GM12865 (cell line): ENCODE results near the gene GRHL3.

Experiments
- DNase-seq: peaks from one replicate; pipeline ENCODE4 v3.0.0; 2010; ENCODE audit warnings: low read depth
- H3K4me3 ChIP-seq: 2 replicates; pipeline ENCODE4 v1.5.1; 2011; ENCODE audit warnings: mild to moderate bottlenecking, low read depth, low read length, control low read depth
- CTCF ChIP-seq: IDR thresholded peaks from 2 replicates; pipeline ENCODE4 v1.5.1; 2011; ENCODE audit warnings: low read length, control low read depth, low read depth, inconsistent platforms; ENCODE audit not compliant: insufficient read depth; ENCODE audit errors: missing control alignments

Gene GRHL3

GRCh38 chr1:24293392-24294227 lies 25.5 kb upstream of the GRHL3 start:
- DNase-seq = no peak
- H3K4me3 ChIP-seq = no peak overlapping the region
- no peak for TF ChIP-seq CTCF

- no peak for DNase-seq
- no peak overlapping the region for H3K4me3 ChIP-seq
- TF ChIP-seq CTCF = no peak
Observed at GRCh38 chr1:24294228-24294672, 24.9 kb upstream of the GRHL3 start.

GRCh38 chr1:24294716-24295371 lies 24.3 kb upstream of the GRHL3 start:
- no peak for DNase-seq
- TF ChIP-seq CTCF = no peak
- no peak overlapping the region for H3K4me3 ChIP-seq

GRCh38 chr1:24295535-24295934 lies 23.6 kb upstream of the GRHL3 start:
- no peak overlapping the region for H3K4me3 ChIP-seq
- no peak for DNase-seq
- TF ChIP-seq CTCF = no peak

- TF ChIP-seq CTCF = no peak
- H3K4me3 ChIP-seq = no peak overlapping the region
- no peak for DNase-seq
Observed at GRCh38 chr1:24297187-24297851, 21.8 kb upstream of the GRHL3 start.

GRCh38 chr1:24297852-24298232 lies 21.3 kb upstream of the GRHL3 start:
- no peak overlapping the region for H3K4me3 ChIP-seq
- no peak for DNase-seq
- TF ChIP-seq CTCF = no peak
